PC-9 (cell line): ENCODE data around the gene APOC3. TPM values are rescaled to one million over a fixed set of nuclear protein-coding genes. Genes with fewer than 3 reads are reported as not detected.
A peak's percentile ranks its signal among the peaks of the same experiment; 100 is the strongest.

Experiments used
- BruUV-seq: library from RNA; stranded (reverse); fragments of 400-500 nt; replicated peaks from 2 replicates; lab custom pipeline; 2021; lab: Mats Ljungman, UMichigan
- CTCF ChIA-PET: fragments of 300-600 bp; sonication (Branson Sonifier 250); formaldehyde crosslinking; loops from one replicate; lab custom pipeline; 2022; ENCODE audit warnings: antibody characterized with exemption; lab: Charles Lee
- POLR2A ChIA-PET: fragments of 300-600 bp; sonication (Branson Sonifier 250); formaldehyde crosslinking; loops from one replicate; lab custom pipeline; 2022; ENCODE audit warnings: antibody characterized with exemption; ENCODE audit not compliant: unreplicated experiment; lab: Charles Lee
- DNase-seq, 2 experiments: peaks; one replicate each; pipeline versions ENCODE4 v3.0.0 to v3.0.0-alpha.2; 2015 to 2022; ENCODE audit warnings: mixed read lengths in 1 of 2
- H2AFZ ChIP-seq: fragments of 200-600 bp; sonication (generic); 2 replicates; pipeline ENCODE4 v1.8.1; 2017; ENCODE audit warnings: antibody characterized with exemption
- H3F3A ChIP-seq: fragments of 200-600 bp; sonication (generic); 2 replicates; pipeline ENCODE4 v1.8.1; 2017; ENCODE audit warnings: antibody characterized with exemption, mild to moderate bottlenecking, low read depth; ENCODE audit not compliant: insufficient read depth
- H3K27ac ChIP-seq: fragments of 200-600 bp; sonication (generic); 2 replicates; pipeline ENCODE4 v1.6.1; 2016; ENCODE audit warnings: mixed run types
- H3K27me3 ChIP-seq: fragments of 200-600 bp; sonication (generic); 2 replicates; pipeline ENCODE4 v1.6.1; 2016; ENCODE audit warnings: low read depth, mixed run types; ENCODE audit not compliant: insufficient read depth
- H3K36me3 ChIP-seq: fragments of 200-600 bp; sonication (generic); 2 replicates; pipeline ENCODE4 v1.6.1; 2016; ENCODE audit warnings: low read depth, mixed run types
- H3K4me1 ChIP-seq: fragments of 200-600 bp; sonication (generic); replicated peaks from 2 replicates; pipeline ENCODE4 v1.6.1; 2016; ENCODE audit warnings: mixed run types; ENCODE audit not compliant: insufficient read depth
- H3K4me2 ChIP-seq: fragments of 200-600 bp; sonication (generic); 2 replicates; pipeline ENCODE4 v1.6.1; 2017; ENCODE audit warnings: mixed run types
- H3K4me3 ChIP-seq: fragments of 200-600 bp; sonication (generic); 2 replicates; pipeline ENCODE4 v1.6.1; 2016; ENCODE audit warnings: mixed run types
- H3K79me2 ChIP-seq: fragments of 200-600 bp; sonication (generic); 2 replicates; pipeline ENCODE4 v1.6.1; 2017; ENCODE audit warnings: low read depth, mixed run types
- H3K9me2 ChIP-seq: fragments of 200-600 bp; sonication (generic); 2 replicates; pipeline ENCODE4 v1.8.1; 2017; ENCODE audit warnings: mild to moderate bottlenecking; ENCODE audit not compliant: insufficient read depth
- H3K9me3 ChIP-seq: fragments of 200-600 bp; sonication (generic); 2 replicates; pipeline ENCODE4 v1.8.1; 2016; ENCODE audit warnings: low read depth; ENCODE audit not compliant: insufficient read depth
- H4K20me1 ChIP-seq: fragments of 200-600 bp; sonication (generic); 2 replicates; pipeline ENCODE4 v1.8.1; 2017; ENCODE audit not compliant: insufficient read depth
- CTCF ChIP-seq: fragments of 200-600 bp; sonication (generic); conservative IDR thresholded peaks from 2 replicates; pipeline ENCODE4 v1.6.1; 2017; ENCODE audit warnings: mixed run types, antibody characterized with exemption, mild to moderate bottlenecking, moderate library complexity
- EZH2 ChIP-seq: fragments of 200-600 bp; sonication (generic); IDR thresholded peaks from 2 replicates; pipeline ENCODE4 v1.8.0; 2017; ENCODE audit warnings: antibody characterized with exemption, low read depth
- intact Hi-C: fragments of 100-400 bp; cut with micrococcal nuclease; formaldehyde crosslinking; loops from one replicate; pipeline ENCODE4 v1.10.0; 2022; ENCODE audit not compliant: unreplicated experiment
- total RNA-seq: library from RNA; stranded (reverse); gene quantifications from 2 replicates; pipeline ENCODE4 v1.2.3, GENCODE V29; 2021

The APOC3 gene
- total RNA-seq, 1 experiment from 2014 or later = not detected

GRCh38 chr11:116807601-116808261, 22.0 kb upstream of the APOC3 start:
- POLR2A ChIA-PET = no interaction called here
- H3K4me1 ChIP-seq = no peaks in the 10 kb centered on the region

GRCh38 chr11:116808262-116809175, 21.2 kb upstream of the APOC3 start:
- Histone ChIP-seq H3K9me2 (no peaks in the 10 kb centered on the region), H3F3A (no peaks in the 10 kb centered on the region), H2AFZ (no peak overlapping the region), H3K4me3 (no peak overlapping the region), H3K4me1 (no peaks in the 10 kb centered on the region), H3K4me2 (no peak overlapping the region), H3K36me3 (no peaks in the 10 kb centered on the region), H3K9me3 (no peaks in the 10 kb centered on the region), H4K20me1 (no peaks in the 10 kb centered on the region), H3K79me2 (no peaks in the 10 kb centered on the region), H3K27me3 (no peaks in the 10 kb centered on the region), H3K27ac (no peak overlapping the region)
- no peak for TF ChIP-seq EZH2
- TF ChIP-seq CTCF = no peak
- no TSS peak for BruUV-seq
- CTCF ChIA-PET = no interaction called here
- intact Hi-C loops = no loop called here
- POLR2A ChIA-PET = no interaction called here
- no peak for DNase-seq

More at GRCh38 chr11:116807601-116808261, 22.0 kb upstream of the APOC3 start:
- Histone ChIP-seq H3K9me2 (no peaks in the 10 kb centered on the region), H3K4me2 (no peak overlapping the region), H2AFZ (no peak overlapping the region), H3K79me2 (no peaks in the 10 kb centered on the region), H3K27me3 (no peaks in the 10 kb centered on the region), H3K27ac (no peak overlapping the region), H3K9me3 (no peaks in the 10 kb centered on the region), H3F3A (no peaks in the 10 kb centered on the region), H4K20me1 (no peaks in the 10 kb centered on the region), H3K36me3 (no peaks in the 10 kb centered on the region), H3K4me3 (no peak overlapping the region)
- BruUV-seq = no TSS peak
- CTCF ChIA-PET = no interaction called here
- intact Hi-C loops = no loop called here
- no peak for TF ChIP-seq CTCF
- no peak for TF ChIP-seq EZH2
- no peak for DNase-seq

- POLR2A ChIA-PET = no interaction called here
- intact Hi-C loops = no loop called here
- H3K27me3 ChIP-seq = no peaks in the 10 kb centered on the region
- no peaks in the 10 kb centered on the region for H3K9me2 ChIP-seq
- H3K36me3 ChIP-seq = no peaks in the 10 kb centered on the region
- BruUV-seq = no TSS peak
- no peaks in the 10 kb centered on the region for H3K79me2 ChIP-seq
- CTCF ChIA-PET = no interaction called here
- no peaks in the 10 kb centered on the region for H3K9me3 ChIP-seq
- no peak for DNase-seq
- no peaks in the 10 kb centered on the region for H4K20me1 ChIP-seq
- H3F3A ChIP-seq = no peaks in the 10 kb centered on the region
- no peak overlapping the region for H3K4me3 ChIP-seq
- no peak overlapping the region for H3K27ac ChIP-seq
- peak overlapping the region; percentile 12; the same call in 1 of the 2 replicates for H2AFZ ChIP-seq
- no peaks in the 10 kb centered on the region for H3K4me1 ChIP-seq
- H3K4me2 ChIP-seq = no peak overlapping the region
- TF ChIP-seq EZH2 (no peak), CTCF (no peak)
Observed at GRCh38 chr11:116811194-116811593, 18.5 kb upstream of the APOC3 start.
